Measurements from ENCODE around the gene MICU1. TPM values are rescaled to one million over a fixed set of nuclear protein-coding genes. Genes with fewer than 3 reads are reported as not detected.

The MICU1 gene
- total and polyA plus RNA-seq, 2 of the 13 experiments (the other 11 are each of a cell fraction or from before 2014, with no cell fraction given) = 32.5 to 56.1 TPM

- TF ChIP-seq MIER3 (CRISPR knock-in tag; IDR thresholded peaks at IDR 0.05; ENCODE audit: borderline replicate concordance) (peak; percentile 40; the same call in 1 of the 2 replicates), ZNF746 (CRISPR knock-in tag; IDR thresholded peaks at IDR 0.05) (peak; percentile 77), IKZF4 (CRISPR knock-in tag; IDR thresholded peaks at IDR 0.05; ENCODE audit: borderline replicate concordance, low read depth, not compliant biosample characterization) (peak; percentile 69), MAFF (IDR thresholded peaks at IDR 0.05; ENCODE audit: low read depth, low read length) (0 out of 2 replicates have a peak, but pooled peaks have one; percentile 11), TFAP4 (IDR thresholded peaks at IDR 0.05; ENCODE audit: borderline replicate concordance, low read depth) (no peak; the same call in 1 of the 2 replicates), HDAC6 (IDR thresholded peaks at IDR 0.05; ENCODE audit: low read depth, low read length) (no peak; the same call in 1 of the 2 replicates), SATB2 (CRISPR knock-in tag; IDR thresholded peaks at IDR 0.05) (no peak), ZNF264 (CRISPR knock-in tag; IDR thresholded peaks at IDR 0.05) (0 out of 2 replicates have a peak, but pooled peaks have one; percentile 25), TRIM24 (CRISPR knock-in tag; IDR thresholded peaks at IDR 0.05) (no peak), HNRNPLL (IDR thresholded peaks at IDR 0.05; ENCODE audit: low read depth, low read length, poor library complexity, severe bottlenecking) (peak; percentile 61), HINFP (CRISPR knock-in tag; IDR thresholded peaks at IDR 0.05; ENCODE audit: low read depth) (no peak), DR1 (CRISPR knock-in tag; IDR thresholded peaks at IDR 0.05) (no peak), THAP9 (CRISPR knock-in tag; IDR thresholded peaks at IDR 0.05; ENCODE audit: borderline replicate concordance) (peak; percentile 18; the same call in 1 of the 2 replicates), NCOR1 (IDR thresholded peaks at IDR 0.05; ENCODE audit: borderline replicate concordance, low read length) (peak; percentile 90; the same call in 1 of the 2 replicates), IKZF5 (CRISPR knock-in tag; IDR thresholded peaks at IDR 0.05) (peak; percentile 80; the same call in 1 of the 2 replicates), ZNF225 (CRISPR knock-in tag; IDR thresholded peaks at IDR 0.05) (no peak), ZNF549 (CRISPR knock-in tag; IDR thresholded peaks at IDR 0.05) (peak; percentile 52; the same call in 1 of the 2 replicates), NFKB2 (CRISPR knock-in tag; IDR thresholded peaks at IDR 0.05; ENCODE audit: borderline replicate concordance) (no peak)
These were observed 306.2 kb downstream of the MICU1 start (continued) for GRCh38 chr10:72319416-72320254.

Data from HepG2 (cell line).